Astrocyte (in vitro differentiated cells and primary cell): ENCODE measurements around the gene XYLT1. TPM values are rescaled to one million over a fixed set of nuclear protein-coding genes. Genes with fewer than 3 reads are reported as not detected.

Experiments
- DNase-seq: peaks from one replicate; pipeline ENCODE4 v3.0.0-alpha.2; 2010; ENCODE audit warnings: low read depth
- FAIRE-seq: peaks from 2 replicates; lab custom pipeline; 2011; peaks lifted over from hg19 to GRCh38; lab: Jason Lieb, UNC
- H2AFZ ChIP-seq: 2 replicates; pipeline ENCODE4 v1.6.0; 2012; ENCODE audit warnings: low read depth, low read length, inconsistent platforms
- H3K27ac ChIP-seq: 2 replicates; pipeline ENCODE4 v1.5.1; 2011; ENCODE audit warnings: low read depth, low read length, inconsistent platforms
- H3K27me3 ChIP-seq: 2 replicates; pipeline ENCODE4 v1.6.0; 2011; ENCODE audit warnings: low read length, inconsistent platforms; ENCODE audit not compliant: insufficient read depth
- H3K36me3 ChIP-seq: 2 replicates; pipeline ENCODE4 v1.5.1; 2011; ENCODE audit warnings: low read length, inconsistent platforms; ENCODE audit not compliant: insufficient read depth
- H3K4me1 ChIP-seq: 2 replicates; pipeline ENCODE4 v1.5.1; 2011; ENCODE audit warnings: low read length, inconsistent platforms; ENCODE audit not compliant: insufficient read depth
- H3K4me2 ChIP-seq: 2 replicates; pipeline ENCODE4 v1.6.0; 2012; ENCODE audit warnings: low read length, inconsistent platforms
- H3K4me3 ChIP-seq: 2 replicates; pipeline ENCODE4 v1.5.1; 2011; ENCODE audit warnings: low read depth, mild to moderate bottlenecking, low read length, inconsistent platforms; ENCODE audit not compliant: insufficient read depth
- H3K79me2 ChIP-seq: 2 replicates; pipeline ENCODE4 v1.6.0; 2012; ENCODE audit warnings: mild to moderate bottlenecking, low read length, inconsistent platforms; ENCODE audit not compliant: insufficient read depth
- H3K9ac ChIP-seq: 2 replicates; pipeline ENCODE4 v1.6.0; 2012; ENCODE audit warnings: mild to moderate bottlenecking, low read length, inconsistent platforms
- H3K9me3 ChIP-seq: 2 replicates; pipeline ENCODE4 v1.5.1; 2012; ENCODE audit warnings: low read depth, mild to moderate bottlenecking, low read length, inconsistent platforms; ENCODE audit not compliant: insufficient read depth
- H4K20me1 ChIP-seq: 2 replicates; pipeline ENCODE4 v1.6.0; 2012; ENCODE audit warnings: low read length, inconsistent platforms; ENCODE audit not compliant: insufficient read depth
- H3K27ac Mint-ChIP-seq: one replicate; pipeline ENCODE4 v1.8.0; 2021; ENCODE audit warnings: mild to moderate bottlenecking, mixed read lengths; ENCODE audit not compliant: unreplicated experiment
- H3K27me3 Mint-ChIP-seq: one replicate; pipeline ENCODE4 v1.8.0; 2021; ENCODE audit warnings: low read depth, mixed read lengths; ENCODE audit not compliant: unreplicated experiment
- H3K36me3 Mint-ChIP-seq: one replicate; pipeline ENCODE4 v1.8.0; 2021; ENCODE audit warnings: low read depth, mixed read lengths; ENCODE audit not compliant: unreplicated experiment
- H3K4me1 Mint-ChIP-seq: one replicate; pipeline ENCODE4 v1.8.0; 2021; ENCODE audit warnings: low read depth, mixed read lengths; ENCODE audit not compliant: unreplicated experiment
- H3K4me3 Mint-ChIP-seq: one replicate; pipeline ENCODE4 v1.8.0; 2021; ENCODE audit warnings: mild to moderate bottlenecking, moderate library complexity, mixed read lengths; ENCODE audit not compliant: unreplicated experiment
- H3K9me3 Mint-ChIP-seq: one replicate; pipeline ENCODE4 v1.8.0; 2021; ENCODE audit warnings: mild to moderate bottlenecking, mixed read lengths; ENCODE audit not compliant: unreplicated experiment
- EZH2 ChIP-seq: IDR thresholded peaks from 2 replicates; pipeline ENCODE4 v1.6.1; 2012; ENCODE audit warnings: mild to moderate bottlenecking, low read length, inconsistent platforms; ENCODE audit not compliant: insufficient read depth
- total RNA-seq: library from RNA; stranded (reverse); gene quantifications from 2 replicates; pipeline ENCODE4 v1.2.1, GENCODE V29; 2021
- TF ChIP-seq, protein P1 (sequence below): IDR thresholded peaks from 2 replicates; pipeline ENCODE4 v1.5.1; 2011; ENCODE audit warnings: low read depth, mild to moderate bottlenecking, inconsistent platforms, low read length, moderate library complexity; ENCODE audit not compliant: insufficient read depth

XYLT1 gene
- total RNA-seq, 1 donor from 2014 or later: 22.9 TPM

DNA sequence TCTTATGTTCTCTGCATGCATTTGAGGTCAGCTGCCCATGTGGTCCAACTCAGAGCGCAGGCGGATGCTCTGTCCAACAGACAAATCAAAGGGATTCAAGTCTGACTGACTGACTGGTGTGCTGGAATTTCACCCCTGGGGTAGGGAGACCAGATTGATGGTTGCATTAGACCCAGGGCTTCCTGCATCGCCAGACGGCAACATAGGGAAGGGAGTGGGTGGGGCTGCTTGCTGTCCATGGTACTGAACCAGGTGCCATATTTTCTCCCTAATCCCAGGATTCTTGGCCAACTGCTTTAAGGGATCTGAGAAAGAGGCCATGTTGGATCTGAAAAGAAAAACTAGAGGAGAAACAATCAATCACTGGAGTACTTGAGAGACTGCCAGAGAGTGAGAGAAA, 332.0 kb downstream of the XYLT1 start:
- DNase-seq: no peak
- H3K4me1 Mint-ChIP-seq: no peaks in the 10 kb centered on the region
- Histone ChIP-seq H3K36me3 (peaks cover 23% of the 10 kb centered on the region), H3K9ac (no peak overlapping the region), H3K27me3 (no peaks in the 10 kb centered on the region), H4K20me1 (peaks cover 56% of the 10 kb centered on the region), H2AFZ (no peak overlapping the region), H3K79me2 (no peaks in the 10 kb centered on the region), H3K4me2 (no peak overlapping the region), H3K27ac (no peak overlapping the region), H3K4me3 (no peak overlapping the region), H3K9me3 (no peaks in the 10 kb centered on the region), H3K4me1 (no peaks in the 10 kb centered on the region)
- TF ChIP-seq, protein P1, sequence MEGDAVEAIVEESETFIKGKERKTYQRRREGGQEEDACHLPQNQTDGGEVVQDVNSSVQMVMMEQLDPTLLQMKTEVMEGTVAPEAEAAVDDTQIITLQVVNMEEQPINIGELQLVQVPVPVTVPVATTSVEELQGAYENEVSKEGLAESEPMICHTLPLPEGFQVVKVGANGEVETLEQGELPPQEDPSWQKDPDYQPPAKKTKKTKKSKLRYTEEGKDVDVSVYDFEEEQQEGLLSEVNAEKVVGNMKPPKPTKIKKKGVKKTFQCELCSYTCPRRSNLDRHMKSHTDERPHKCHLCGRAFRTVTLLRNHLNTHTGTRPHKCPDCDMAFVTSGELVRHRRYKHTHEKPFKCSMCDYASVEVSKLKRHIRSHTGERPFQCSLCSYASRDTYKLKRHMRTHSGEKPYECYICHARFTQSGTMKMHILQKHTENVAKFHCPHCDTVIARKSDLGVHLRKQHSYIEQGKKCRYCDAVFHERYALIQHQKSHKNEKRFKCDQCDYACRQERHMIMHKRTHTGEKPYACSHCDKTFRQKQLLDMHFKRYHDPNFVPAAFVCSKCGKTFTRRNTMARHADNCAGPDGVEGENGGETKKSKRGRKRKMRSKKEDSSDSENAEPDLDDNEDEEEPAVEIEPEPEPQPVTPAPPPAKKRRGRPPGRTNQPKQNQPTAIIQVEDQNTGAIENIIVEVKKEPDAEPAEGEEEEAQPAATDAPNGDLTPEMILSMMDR: no peak
- TF ChIP-seq EZH2: no peak
- H3K36me3 Mint-ChIP-seq: peaks cover 21% of the 10 kb centered on the region
- no peaks in the 10 kb centered on the region for H3K9me3 Mint-ChIP-seq
- no peaks in the 10 kb centered on the region for H3K27me3 Mint-ChIP-seq
- no peak overlapping the region for H3K4me3 Mint-ChIP-seq
- FAIRE-seq: no peak
- no peak overlapping the region for H3K27ac Mint-ChIP-seq

DNA sequence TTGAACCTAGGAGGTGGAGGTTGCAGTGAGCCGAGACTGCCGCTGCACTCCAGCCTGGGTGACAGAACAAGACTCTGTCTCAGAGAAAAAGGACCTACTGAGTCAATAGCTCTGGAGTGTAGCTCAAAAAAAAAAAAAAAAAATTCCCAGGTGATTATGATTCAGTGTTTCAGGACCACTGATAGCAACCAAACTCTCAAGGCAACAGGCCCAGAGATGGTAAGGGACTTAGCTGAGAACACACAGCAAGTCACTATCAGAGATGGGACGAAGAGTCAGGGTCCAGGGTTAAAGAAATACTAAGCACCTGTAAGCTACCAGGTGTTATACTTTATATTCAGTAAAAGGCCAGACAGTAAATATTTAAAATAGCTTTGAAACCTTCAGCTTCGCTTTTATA, 335.3 kb downstream of the XYLT1 start:
- no peak for FAIRE-seq
- H3K36me3 ChIP-seq: peaks cover 29% of the 10 kb centered on the region

DNA sequence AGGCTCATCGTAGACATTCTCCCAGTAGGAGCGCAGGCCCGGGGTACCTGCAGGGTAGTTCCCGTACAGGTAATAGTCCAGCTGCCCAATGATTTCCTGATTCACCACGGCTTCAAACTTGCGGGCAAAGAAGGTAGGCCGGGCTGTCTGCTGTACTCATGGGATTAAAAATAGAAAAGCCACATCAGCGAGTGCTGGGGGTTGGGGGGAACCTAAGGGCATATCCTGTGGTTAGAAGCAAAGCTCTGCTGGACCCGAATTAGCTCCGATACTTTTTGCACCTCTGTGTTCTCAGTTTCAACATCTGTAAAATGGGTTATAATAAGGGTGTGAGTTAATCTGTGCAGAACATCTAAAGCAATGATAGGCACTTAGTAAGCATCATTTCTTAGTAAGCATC, 336.2 kb downstream of the XYLT1 start:
- peaks cover 27% of the 10 kb centered on the region for H3K36me3 ChIP-seq
- H3K4me2 ChIP-seq: no peak overlapping the region
- no peaks in the 10 kb centered on the region for H3K27me3 ChIP-seq
- DNase-seq (no peak), FAIRE-seq (no peak)
- H3K9me3 ChIP-seq: no peaks in the 10 kb centered on the region
- H2AFZ ChIP-seq: no peak overlapping the region
- TF ChIP-seq, protein P1: no peak
- TF ChIP-seq EZH2: no peak
- Mint-ChIP-seq H3K27me3 (peaks cover 2% of the 10 kb centered on the region), H3K9me3 (no peaks in the 10 kb centered on the region), H3K27ac (no peak overlapping the region), H3K4me3 (no peak overlapping the region), H3K4me1 (no peaks in the 10 kb centered on the region), H3K36me3 (peaks cover 28% of the 10 kb centered on the region)
- no peaks in the 10 kb centered on the region for H3K79me2 ChIP-seq
- H3K4me3 ChIP-seq: no peak overlapping the region
- H3K9ac ChIP-seq: no peak overlapping the region
- no peak overlapping the region for H3K27ac ChIP-seq
- H4K20me1 ChIP-seq: peaks cover 60% of the 10 kb centered on the region
- H3K4me1 ChIP-seq: no peaks in the 10 kb centered on the region

More for the DNA sequence above, 335.3 kb downstream of the XYLT1 start:
- Mint-ChIP-seq H3K9me3 (no peaks in the 10 kb centered on the region), H3K27ac (no peak overlapping the region), H3K4me1 (no peaks in the 10 kb centered on the region), H3K27me3 (peaks cover 2% of the 10 kb centered on the region), H3K36me3 (peaks cover 24% of the 10 kb centered on the region), H3K4me3 (no peak overlapping the region)
- Histone ChIP-seq H3K27me3 (no peaks in the 10 kb centered on the region), H3K4me3 (no peak overlapping the region), H3K27ac (no peak overlapping the region), H2AFZ (no peak overlapping the region), H3K9ac (no peak overlapping the region), H3K4me2 (no peak overlapping the region), H3K9me3 (no peaks in the 10 kb centered on the region), H3K79me2 (no peaks in the 10 kb centered on the region), H4K20me1 (peaks cover 66% of the 10 kb centered on the region), H3K4me1 (no peaks in the 10 kb centered on the region)
- TF ChIP-seq, protein P1: no peak
- TF ChIP-seq EZH2: no peak
- DNase-seq: no peak
